ENCODE data around the gene NKAIN2.
A peak's percentile ranks its signal among the peaks of the same experiment; 100 is the strongest.
"Not testable (repeated sequence)": the region's sequence is repeated elsewhere in the genome, so short reads cannot be mapped to it uniquely, and the experiment has no call there.

Gene NKAIN2

DNA sequence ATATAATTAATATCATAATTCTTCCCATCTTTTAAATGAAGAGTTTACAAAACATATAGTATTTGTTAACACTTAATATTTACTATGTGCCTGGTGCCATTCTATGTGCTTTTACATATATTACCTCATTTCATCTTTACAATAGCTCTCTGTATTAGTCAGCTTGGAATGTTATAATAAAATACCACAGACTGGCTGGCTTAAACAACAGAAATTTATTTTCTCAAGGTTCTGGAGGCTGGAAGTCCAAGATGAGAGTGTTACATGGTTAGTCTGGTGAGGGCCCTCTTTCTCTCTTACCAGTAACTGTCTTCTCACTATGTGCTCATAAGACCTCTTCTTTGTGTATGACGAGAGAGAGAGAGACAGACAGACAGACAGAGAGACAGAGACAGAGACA is 110.2 kb downstream of the NKAIN2 start:
- H3K27ac ChIP-seq = no peak overlapping the region
- POLR2A ChIA-PET (ENCODE audit: low non-redundant PET) = no interaction called here
- CTCF ChIA-PET = no interaction called here
- DNase-seq (ENCODE audit: low spot score) = no peak
- TF ChIP-seq, protein P1, sequence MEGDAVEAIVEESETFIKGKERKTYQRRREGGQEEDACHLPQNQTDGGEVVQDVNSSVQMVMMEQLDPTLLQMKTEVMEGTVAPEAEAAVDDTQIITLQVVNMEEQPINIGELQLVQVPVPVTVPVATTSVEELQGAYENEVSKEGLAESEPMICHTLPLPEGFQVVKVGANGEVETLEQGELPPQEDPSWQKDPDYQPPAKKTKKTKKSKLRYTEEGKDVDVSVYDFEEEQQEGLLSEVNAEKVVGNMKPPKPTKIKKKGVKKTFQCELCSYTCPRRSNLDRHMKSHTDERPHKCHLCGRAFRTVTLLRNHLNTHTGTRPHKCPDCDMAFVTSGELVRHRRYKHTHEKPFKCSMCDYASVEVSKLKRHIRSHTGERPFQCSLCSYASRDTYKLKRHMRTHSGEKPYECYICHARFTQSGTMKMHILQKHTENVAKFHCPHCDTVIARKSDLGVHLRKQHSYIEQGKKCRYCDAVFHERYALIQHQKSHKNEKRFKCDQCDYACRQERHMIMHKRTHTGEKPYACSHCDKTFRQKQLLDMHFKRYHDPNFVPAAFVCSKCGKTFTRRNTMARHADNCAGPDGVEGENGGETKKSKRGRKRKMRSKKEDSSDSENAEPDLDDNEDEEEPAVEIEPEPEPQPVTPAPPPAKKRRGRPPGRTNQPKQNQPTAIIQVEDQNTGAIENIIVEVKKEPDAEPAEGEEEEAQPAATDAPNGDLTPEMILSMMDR (conservative IDR thresholded peaks at IDR 0.05; ENCODE audit: low read depth) = no peak

DNA sequence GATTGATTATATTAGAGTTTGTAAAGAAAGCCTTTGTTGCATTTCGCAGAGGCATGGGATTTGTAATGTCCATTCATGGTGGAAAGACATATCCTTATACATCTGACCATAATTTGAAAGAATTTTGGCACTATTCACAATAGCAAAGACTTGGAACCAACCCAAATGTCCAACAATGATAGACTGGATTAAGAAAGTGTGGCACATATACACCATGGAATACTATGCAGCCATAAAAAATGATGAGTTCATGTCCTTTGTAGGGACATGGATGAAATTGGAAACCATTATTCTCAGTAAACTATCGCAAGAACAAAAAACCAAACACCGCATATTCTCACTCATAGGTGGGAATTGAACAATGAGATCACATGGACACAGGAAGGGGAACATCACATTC is 119.7 kb downstream of the NKAIN2 start:
- DNase-seq (ENCODE audit: low spot score); POLR2A ChIA-PET (ENCODE audit: low non-redundant PET); H3K27ac ChIP-seq: not testable (repeated sequence)
- CTCF ChIA-PET = interaction anchor here (0.6 kb wide), 2 partner anchors 89 to 920 kb away, joined by 3 read pairs; no protein-coding TSS in a partner anchor

DNA sequence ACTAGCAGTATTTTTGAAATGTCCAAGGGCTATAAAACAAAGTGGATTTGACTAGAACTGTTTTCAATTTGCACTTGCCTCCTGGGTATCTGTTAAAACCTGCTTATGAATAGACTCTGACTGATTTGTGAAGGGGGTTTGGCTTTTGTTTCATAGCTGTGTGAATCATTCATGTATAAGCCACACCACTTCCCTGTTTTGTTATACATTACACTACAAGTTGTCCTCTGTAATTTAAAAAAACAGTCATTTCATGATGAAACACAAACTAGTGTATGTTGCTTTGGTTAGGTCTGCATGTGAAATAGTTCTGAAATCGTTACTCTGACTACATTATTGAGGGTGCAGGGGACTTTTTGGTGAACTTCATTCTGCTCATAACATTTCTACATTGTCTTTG is 121.7 kb downstream of the NKAIN2 start:
- TF ChIP-seq, protein P1 (conservative IDR thresholded peaks at IDR 0.05; ENCODE audit: low read depth) = no peak
- POLR2A ChIA-PET (ENCODE audit: low non-redundant PET) = no interaction called here
- CTCF ChIA-PET = interaction anchor here (1.4 kb wide), 1 partner anchor 123 kb away, joined by 4 read pairs; no protein-coding TSS in a partner anchor
- no peak overlapping the region for H3K27ac ChIP-seq
- DNase-seq (ENCODE audit: low spot score) = peak; percentile 51

DNA sequence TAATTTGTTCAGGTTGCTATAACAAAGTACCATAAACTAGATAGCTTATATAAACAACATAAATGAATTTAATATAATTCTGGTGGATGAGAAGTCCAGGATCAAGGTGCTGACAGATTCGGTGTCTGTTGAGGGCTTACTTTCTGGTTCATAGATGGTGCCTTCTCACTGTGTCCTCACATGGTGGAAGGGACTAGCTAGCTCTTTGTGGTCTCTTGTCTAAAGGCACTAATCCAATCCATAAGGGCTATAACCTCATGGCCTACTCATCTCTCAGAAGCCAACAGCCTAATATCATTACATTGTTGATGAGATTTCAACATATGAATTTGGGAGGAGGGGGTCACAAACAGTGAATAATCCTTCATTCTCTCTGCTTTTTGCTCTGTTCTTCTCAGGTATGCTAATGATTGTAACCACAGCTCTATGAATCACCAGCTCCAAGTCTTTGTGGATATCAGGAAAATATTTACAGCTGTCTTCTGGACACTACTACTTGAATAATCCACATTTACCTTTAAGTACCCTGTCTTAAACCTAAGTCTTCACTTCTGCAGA is 122.3 kb downstream of the NKAIN2 start:
- TF ChIP-seq, protein P1 (conservative IDR thresholded peaks at IDR 0.05; ENCODE audit: low read depth) = no peak
- no peak overlapping the region for H3K27ac ChIP-seq
- DNase-seq (ENCODE audit: low spot score) = peak; percentile 17
- ChIA-PET CTCF (interaction anchor here (1.4 kb wide), 1 partner anchor 123 kb away, joined by 4 read pairs; no protein-coding TSS in a partner anchor), POLR2A (ENCODE audit: low non-redundant PET) (no interaction called here)

DNA sequence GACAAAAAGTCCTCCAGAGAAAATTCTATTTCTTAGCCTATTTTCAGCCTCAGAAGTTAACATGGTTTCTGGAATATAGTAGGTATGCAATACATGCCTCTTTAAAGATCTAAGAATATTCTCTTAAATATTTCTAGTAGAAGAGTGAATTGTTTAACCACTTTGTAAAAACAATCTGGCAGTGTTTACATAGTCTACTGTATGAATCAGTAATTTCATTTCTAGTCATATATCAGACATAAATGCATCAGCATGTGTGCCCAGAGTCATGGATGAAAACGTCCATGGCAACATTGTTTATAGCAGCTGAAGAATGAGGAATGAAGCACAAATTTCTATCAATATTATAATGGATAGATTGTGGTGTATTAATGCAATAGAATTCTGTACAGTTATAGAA is 124.9 kb downstream of the NKAIN2 start:
- DNase-seq (ENCODE audit: low spot score) = no peak
- H3K27ac ChIP-seq = no peak overlapping the region
- ChIA-PET POLR2A (ENCODE audit: low non-redundant PET) (no interaction called here), CTCF (no interaction called here)
- TF ChIP-seq, protein P1 (conservative IDR thresholded peaks at IDR 0.05; ENCODE audit: low read depth) = no peak

DNA sequence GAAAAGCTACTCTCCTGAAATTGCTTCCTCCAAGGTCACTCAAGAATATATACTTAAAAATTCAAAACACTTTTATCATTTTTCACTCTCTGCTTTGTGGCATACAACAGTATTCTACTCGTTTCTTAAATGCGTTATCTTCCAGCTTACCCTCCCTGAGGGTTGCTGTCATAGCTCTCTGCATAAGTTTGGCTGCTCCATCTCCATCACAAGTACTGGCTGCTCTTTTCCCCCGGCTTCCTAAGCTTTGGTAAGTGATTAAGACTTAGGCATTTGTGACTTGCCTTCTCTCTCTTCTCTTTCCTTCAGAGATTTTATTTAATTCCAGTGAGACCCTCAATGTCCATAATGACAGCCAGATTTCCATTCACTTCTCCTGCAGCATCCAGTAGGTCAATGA is 128.3 kb downstream of the NKAIN2 start:
- TF ChIP-seq, protein P1 (conservative IDR thresholded peaks at IDR 0.05; ENCODE audit: low read depth) = no peak
- ChIA-PET POLR2A (ENCODE audit: low non-redundant PET) (no interaction called here), CTCF (no interaction called here)
- DNase-seq (ENCODE audit: low spot score) = no peak
- H3K27ac ChIP-seq = no peak overlapping the region

DNA sequence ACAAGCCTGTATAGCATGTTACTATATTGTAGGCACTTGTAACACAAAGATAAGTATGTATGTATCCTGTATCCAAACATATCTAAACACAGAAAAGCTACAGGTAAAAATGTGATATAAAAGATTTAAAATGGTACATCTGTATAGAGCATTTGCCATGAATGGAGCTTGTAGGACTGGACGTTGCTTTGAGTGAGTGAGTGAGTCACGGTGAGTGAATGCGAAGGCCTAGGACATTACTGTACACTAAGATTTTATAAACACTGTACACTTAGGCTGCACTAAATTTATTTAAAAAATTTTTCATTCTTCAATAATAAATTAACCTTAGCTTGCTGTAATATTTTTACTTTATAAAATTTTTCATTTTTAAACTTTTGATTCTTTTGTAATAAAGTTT is 136.9 kb downstream of the NKAIN2 start:
- POLR2A ChIA-PET (ENCODE audit: low non-redundant PET) = no interaction called here
- TF ChIP-seq, protein P1 (conservative IDR thresholded peaks at IDR 0.05; ENCODE audit: low read depth) = no peak
- no peak for DNase-seq (ENCODE audit: low spot score)
- H3K27ac ChIP-seq = no peak overlapping the region
- CTCF ChIA-PET = no interaction called here

Data from RWPE1 (cell line).